ENCODE results near the gene B3GALT6.

DNA sequence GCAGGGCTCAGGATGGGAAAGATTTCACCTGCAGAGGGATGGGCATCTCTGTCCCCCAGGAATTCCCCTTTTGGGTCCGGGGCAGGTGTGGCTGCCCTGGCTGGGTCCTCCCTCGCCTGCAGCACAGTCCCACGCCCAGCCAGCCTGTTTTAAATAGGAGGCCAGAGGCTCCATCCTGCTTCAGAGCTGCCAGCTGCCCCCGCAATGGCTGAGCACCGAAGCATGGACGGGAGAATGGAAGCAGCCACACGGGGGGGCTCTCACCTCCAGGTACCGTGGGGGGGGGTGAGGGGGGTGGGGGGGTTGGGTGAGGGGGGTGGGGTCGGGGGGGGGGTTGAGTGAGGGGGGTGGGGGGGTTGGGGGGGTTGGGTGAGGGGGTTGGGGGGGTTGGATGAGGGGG lies 51.8 kb downstream of the B3GALT6 start:
- TF ChIP-seq, protein P1, sequence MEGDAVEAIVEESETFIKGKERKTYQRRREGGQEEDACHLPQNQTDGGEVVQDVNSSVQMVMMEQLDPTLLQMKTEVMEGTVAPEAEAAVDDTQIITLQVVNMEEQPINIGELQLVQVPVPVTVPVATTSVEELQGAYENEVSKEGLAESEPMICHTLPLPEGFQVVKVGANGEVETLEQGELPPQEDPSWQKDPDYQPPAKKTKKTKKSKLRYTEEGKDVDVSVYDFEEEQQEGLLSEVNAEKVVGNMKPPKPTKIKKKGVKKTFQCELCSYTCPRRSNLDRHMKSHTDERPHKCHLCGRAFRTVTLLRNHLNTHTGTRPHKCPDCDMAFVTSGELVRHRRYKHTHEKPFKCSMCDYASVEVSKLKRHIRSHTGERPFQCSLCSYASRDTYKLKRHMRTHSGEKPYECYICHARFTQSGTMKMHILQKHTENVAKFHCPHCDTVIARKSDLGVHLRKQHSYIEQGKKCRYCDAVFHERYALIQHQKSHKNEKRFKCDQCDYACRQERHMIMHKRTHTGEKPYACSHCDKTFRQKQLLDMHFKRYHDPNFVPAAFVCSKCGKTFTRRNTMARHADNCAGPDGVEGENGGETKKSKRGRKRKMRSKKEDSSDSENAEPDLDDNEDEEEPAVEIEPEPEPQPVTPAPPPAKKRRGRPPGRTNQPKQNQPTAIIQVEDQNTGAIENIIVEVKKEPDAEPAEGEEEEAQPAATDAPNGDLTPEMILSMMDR (IDR thresholded peaks at IDR 0.05) = no peak
- no peak for TF ChIP-seq POLR2A (IDR thresholded peaks at IDR 0.05)

All from uterus (tissue), 2 donors.